GM21786 (cell line): Measurements from ENCODE around the gene IL21R.

Experiments
- ATAC-seq: cut with Tn5 transposase; IDR thresholded peaks from one replicate; pipeline ENCODE4 v1.9.1; 2021; ENCODE audit not compliant: unreplicated experiment

IL21R gene

DNA sequence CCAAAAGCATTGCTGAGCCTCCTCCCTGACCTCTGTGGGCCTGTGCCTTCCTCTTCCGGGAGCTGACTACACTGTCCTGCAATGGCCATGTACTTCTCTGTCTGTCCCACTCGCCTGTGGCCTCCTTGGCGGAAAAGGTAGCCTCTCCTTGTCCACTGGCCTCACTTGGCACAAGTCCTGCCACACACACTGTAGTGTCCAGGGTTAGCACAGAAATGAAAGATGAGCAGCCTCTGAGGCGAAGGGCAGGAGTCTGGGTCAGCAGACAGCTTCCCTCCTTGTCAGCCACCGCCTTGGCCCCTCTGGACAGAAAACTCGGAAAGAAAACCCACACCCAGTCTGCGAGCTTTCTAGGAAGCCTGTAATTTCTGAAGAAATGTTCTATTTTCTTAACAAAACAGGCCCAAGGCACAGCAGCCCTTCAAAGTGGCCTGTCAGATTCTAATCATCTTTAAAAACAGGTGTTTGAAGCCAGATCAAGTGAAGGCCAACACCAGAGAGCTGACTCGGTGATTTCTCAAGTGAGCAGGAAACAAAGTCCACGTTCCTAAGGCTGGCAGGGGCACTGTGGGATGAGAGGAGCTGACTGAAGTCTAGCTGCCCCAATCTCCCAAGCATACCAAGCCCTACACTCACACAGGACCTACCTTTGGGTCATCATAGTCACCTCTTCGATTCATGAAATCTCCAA is 80.6 kb downstream of the IL21R start:
- no peak for ATAC-seq

DNA sequence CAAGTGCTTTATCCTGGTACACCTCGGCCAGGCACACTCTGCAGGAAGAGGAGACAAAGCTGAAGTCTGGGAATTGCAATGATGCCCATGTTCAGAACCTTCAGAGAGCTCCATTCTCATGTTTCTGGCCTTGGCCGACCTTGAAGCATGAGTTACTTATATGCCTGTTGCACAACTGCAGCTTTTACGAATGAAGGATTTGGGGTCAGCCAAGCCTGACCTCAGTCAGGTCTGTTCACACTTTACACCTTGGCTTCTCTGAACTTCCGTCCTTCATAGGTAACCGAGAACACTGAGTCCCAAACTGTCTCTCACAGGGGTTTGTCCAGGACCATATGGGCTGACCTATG is 81.1 kb downstream of the IL21R start:
- ATAC-seq, result no peak

DNA sequence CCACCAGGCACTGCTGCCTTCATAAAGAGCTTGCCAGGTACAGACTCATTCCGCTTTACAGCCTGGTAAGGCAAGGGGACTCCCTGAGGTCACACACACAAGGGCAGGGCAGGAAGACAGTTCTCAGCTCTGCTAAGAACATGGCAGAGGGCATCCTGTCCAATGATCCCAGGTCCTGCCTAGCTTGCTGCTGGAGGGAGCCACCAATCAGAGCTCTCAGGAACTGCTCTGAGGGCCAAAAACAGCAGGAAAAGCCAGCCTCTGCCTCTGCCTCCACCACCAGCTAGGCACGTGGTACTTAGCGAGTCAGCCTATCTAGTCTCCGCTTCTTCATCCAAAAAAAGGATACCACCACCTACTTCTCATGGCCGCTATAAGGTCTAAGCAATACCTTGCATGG is 81.7 kb downstream of the IL21R start:
- ATAC-seq, result no peak

DNA sequence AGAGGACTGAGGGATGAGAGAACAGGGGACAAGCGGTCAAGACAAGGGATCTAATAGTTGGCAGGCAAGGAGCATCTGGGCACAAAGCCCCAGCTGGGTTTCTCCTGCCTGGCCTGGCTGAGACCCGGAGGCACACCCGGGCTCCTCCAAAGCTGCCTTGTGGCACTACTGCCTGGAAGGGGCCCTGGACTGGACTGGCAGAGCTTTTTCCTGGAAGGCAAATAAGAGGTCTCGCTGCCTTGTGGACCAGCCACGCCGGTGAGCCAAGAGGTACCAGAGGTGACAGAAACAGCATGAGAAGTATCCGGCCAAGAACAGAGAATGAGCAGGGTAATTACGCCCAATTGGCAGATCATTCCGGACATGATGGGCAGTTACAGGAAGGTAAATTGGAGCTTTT is 83.2 kb downstream of the IL21R start:
- no peak for ATAC-seq

DNA sequence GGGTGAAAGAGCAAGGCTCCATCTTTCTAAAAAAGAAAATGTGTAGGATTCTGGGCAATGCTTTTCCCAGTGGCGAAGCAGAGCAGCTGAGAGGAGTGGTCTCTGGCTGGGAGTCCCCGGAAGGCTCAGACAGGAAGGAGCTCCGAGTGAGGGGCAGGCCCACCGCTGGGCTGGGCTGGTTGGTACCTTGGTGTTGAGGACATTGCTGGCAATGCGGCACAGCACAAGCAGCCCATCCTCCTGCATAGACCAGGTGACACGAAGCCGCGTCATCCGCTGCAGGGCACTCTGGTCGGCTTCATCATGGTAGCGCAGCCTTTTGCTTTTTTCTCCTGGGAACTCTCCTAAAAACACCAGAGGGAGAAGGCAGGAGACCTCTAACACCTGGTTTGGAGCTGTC is 83.8 kb downstream of the IL21R start:
- no peak for ATAC-seq

DNA sequence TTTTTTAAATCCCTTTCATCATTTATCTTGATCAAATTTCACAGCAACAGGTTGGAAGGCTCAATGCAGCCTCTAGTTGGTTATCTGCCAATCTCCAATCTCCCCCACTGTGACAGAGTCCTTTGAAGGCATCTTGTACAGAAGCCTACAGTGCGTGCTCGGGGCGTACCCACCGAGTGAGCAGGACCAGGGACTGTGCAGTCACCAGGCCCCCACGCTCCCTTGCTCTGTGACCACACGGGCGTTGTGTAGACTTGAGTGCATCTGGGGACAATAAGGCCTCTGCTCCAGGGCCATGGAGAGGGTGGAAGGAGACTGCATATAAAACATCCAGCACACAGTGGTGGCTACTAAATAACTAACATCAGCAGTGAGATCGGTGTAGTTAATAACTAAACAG is 84.4 kb downstream of the IL21R start:
- no peak for ATAC-seq

DNA sequence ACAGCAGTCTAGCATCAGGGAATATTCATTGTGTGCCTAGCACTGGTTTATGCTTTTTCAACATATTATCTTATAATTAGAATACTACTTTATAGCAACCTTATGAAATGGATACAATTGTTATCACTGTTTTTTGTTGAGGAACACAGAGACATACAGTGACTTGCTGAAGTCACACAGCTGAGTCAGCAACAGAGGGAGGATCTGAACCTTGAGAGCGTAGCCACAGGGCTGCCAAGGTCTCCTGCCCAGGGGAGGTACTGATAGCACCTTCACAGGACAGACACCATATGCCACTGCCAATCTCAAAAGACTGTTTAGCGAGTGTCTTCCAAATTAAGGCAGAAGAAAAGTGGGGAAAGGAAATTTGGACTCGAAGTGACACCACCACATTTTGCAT is 84.8 kb downstream of the IL21R start:
- no peak for ATAC-seq

DNA sequence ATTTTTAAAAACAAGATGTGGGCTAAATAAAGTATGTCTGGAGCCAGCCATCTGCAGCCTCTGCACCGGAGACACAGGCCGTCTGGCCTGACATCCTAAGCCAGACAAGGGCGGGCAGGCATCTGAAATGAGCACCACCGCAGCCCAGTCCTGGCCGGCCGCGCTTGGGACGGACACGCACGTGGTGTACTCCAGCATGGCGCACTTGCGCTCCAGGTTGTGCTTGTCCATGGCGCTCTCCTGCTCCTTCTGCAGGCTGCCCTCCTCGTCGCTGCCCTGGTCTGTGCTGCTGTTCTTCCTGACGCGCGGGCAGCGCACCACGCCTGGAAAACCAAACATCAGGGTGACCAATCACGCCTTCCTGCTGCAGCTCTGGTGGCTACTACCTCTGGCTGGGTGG is 87.4 kb downstream of the IL21R start:
- no peak for ATAC-seq

DNA sequence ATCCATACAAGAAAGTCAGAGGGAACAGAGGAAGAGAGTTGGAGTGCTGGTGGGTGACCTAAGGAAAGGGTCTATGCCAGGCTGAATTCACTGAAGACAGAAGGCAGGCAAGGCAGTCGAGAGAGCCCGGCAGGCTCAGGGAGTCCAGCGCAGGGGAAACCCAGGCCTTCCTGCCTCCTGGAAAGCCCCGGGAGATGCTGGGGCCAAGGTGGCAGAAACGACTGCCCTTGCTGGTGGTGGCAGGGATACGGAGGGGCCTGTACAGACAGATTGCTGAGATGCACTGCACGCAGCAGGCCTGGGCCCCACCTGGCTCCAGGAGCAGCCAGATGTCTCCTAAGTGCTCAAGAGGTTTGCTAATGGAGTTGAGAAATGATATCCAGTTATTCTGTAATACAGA is 87.9 kb downstream of the IL21R start:
- no peak for ATAC-seq

DNA sequence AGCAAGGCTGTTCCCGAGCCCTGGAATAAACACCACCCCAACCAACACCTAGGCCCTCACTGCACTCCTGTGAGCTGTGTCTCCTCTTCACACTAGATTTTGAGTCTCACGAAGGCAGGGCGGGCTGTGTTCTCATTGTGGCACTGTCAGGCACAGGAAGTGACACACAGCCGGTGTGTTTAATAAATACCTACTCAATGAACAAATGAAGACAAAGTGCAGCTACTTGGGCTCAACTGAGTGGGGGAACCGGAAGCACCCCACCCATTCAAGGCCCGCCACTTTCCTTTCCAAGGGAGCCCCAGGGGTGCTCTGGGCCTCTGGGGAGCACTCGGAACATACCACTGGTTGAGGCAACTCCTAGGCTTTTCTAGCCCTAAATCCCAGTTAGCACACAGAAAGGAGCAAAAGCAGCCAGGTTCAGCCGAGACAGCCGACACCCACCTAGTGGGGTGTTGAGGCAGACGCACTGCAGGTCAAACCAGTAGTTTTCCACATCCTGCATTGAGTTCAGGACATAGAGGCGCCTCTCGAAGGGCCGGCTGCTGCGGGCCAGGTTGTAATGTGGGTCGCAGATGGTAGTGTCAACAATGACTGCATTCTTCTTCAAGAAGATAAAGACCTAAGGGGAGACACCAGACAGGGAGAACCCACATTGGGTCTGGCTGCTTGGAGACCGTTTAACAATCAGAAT is 90.1 kb downstream of the IL21R start:
- no peak for ATAC-seq

DNA sequence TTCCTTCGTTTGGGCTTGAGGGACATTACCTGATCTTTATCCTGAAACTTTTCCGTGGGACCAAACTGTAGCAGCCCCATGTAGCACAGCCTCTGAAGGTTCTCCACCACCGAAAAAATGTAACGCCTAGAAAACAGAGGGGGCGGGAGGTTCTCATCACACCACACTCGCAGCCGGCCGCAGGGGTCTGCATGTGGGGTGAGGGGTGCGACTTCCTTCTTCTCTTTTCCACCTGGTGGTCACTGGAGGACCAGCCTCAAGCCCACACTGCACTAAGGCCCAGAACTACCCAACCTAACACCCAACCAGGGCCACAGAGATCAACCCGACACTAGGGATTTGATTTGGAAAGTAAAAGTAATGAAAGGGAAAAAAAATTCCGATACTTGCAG is 90.6 kb downstream of the IL21R start:
- ATAC-seq, result no peak

DNA sequence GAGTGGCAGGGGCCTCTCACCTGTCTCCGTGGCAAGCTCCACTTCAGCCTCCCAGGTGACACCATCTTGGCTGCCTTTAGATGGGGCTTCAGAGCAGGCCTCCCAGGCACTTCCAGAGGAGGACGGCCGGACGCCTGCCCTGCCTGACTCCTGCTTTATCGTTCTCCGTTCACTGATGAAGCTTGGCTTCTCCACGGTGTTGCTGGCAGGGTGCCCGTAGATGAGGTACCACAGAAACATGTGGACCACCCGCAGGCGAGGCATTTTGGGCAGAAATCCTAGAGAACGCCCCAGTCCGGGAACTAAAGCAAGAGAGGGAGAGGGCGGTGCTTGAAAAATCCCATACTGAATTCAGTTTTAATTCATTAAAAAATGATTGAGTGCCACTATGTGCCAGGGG is 93.2 kb downstream of the IL21R start:
- ATAC-seq, result no peak

DNA sequence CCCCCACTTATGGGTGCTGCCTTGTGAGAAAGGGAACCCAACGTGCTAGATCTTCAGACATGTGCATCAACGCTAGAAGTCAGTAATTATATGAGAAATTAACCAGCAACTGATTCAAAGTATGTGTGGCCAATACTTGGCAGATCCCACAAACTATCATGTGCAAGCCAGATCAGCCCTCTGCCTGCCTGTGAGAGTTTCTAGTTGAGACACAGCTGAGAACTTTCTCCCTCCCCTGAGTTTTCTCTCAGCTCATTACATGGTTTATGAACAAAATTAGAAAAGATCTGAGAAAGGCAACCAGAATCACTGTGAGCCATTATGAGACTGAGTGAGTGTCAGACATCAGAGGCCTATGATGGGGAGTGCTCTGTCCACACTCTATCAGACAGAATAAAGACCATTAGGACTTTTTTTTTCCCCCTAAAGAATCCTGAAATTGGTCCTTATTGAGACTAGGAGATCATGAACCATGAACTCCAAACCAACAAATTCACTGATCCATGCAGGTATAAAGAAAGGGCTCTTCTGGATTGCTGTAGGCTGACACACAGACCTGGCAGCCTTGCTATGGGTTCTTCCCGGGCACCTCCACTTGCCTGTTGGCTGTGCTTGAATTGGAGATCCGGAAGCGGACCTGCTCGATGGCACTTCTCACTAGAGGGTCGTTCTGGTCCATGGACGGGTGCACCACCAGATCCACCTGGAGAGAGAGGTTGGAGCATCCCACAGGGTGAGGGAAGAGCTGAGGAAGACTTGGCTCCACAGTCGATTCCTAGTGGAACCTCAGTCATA is 96.3 kb downstream of the IL21R start:
- ATAC-seq, result no peak

DNA sequence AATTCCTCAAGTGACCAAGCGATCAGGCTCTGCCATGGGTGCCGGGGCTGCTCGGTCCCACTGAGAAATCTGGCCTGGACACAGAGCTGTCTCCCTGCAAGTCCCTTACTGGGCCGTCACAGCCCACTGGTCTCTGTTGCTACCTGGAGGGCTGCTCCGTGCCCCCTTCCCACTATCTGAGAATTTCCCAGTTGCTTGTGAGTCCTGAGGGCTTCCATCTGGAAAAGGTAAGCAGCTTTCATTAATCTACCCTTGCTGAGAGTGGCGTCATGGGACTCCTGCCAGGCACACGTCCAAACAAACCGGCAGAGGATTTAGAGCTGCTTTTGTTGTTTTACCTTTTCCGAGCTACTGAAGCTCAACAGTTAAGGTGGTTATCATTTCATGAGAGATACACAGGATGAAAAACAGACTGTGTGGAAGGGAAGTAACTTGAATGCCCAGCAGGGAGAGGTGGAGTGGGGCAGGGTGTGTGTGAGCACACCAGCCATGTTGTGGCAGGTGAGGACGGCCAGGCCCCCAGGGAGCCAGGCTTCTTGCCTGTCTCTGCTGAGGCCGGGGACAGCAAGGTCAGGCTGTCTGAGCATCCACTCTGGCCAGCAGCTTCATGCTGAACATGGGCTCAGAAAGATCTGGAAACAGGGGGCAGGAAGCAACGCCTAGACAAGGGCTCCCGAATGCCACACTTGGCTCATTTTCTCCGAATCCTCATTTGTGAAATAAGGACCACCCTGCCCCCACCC is 97.1 kb downstream of the IL21R start:
- no peak for ATAC-seq

DNA sequence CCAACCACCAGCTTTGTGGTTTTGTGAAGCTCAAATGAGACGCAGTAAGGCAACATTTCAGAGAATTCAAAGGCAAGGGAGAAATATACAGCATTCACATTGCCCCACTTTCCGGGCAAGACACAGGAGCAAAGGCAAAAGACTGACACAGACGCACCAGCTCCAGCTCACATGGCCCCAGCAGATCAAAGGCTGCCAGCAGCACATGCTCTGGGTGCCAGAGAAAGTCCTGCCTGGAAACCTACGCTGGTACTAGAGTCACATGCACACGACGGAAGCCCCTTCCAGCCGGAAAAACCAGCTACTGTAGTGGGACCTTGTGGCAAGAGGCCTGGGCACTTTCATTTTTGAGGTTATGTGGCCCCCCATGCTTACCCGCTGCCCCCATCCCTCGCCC is 97.7 kb downstream of the IL21R start:
- ATAC-seq, result no peak

DNA sequence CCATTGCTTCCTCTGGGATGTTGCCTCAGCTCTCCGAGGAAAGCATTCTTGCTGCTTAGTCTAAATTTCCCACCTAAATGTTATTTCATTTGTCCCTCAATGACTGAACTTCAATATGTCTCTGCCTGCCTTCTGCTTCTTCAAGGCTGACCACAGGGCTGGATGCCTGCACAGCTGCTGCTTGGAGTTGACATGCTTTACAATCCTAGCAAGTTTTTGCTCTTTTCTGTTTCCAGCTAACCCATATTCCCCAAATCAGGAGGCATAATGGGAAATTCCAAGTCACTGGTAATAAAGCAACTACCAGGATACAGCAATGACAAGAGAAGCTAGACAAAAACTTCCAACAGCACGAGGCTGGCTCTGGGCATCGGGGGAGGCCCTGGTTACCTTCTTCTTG is 98.8 kb downstream of the IL21R start:
- ATAC-seq, result no peak
